ENCODE measurements around the gene POU2F1. TPM values are rescaled to one million over a fixed set of nuclear protein-coding genes. Genes with fewer than 3 reads are reported as not detected.

POU2F1 gene
- total RNA-seq, 1 experiment from 2014 or later = 24.5 TPM

DNA sequence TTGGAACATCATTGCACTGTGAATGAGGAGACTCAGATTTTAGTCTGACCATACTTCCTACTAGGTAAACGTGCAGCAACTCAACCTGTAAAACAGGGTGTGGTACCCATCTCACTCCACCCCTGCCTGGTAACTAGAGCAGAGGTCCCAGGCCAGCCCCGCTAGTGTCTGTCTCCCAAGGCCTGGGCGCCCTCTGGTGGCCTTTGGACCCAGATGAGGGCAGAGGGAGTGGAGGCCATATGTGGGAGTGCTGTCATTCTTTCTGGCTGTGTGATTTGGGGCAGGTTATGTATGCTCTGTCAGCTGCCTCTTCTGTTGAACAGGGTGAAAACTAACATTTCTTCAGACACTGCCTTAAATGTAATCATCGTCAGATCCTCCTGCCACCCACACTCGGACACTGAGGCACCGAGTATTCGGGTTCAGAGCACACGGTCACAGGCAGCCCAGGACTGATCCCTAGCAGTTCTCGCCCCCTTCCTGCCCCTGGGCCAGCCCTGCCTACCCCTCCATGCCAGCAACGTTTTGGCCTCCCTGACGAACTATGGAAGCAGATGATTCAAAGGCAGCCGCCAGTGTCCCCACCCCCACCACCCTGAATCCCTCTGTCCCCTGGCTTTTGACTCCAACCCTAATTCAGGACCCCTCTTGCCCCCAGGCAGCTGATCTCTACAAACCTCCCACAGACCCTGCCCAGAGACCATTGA, 221.6 kb downstream of the POU2F1 start:
- peak overlapping the region; percentile 48 for H3K4me2 ChIP-seq (ENCODE audit: low read length)
- no peak overlapping the region for H3K27ac ChIP-seq (ENCODE audit: low read depth, low read length)
- no peak overlapping the region for H3K9ac ChIP-seq (ENCODE audit: low read length)
- H3K4me1 ChIP-seq (ENCODE audit: control insufficient read depth in 1 of 2, insufficient read depth in 2 of 2, low read length in 2 of 2) = peaks cover 0 to 16% of the 10 kb centered on the region in 2 experiments; a peak in 3 of 4 replicates
- ChIA-PET POLR2A (no interaction called here), RAD21 (ENCODE audit: low non-redundant PET in 1 of 2, low total read pairs in 2 of 2, uncharacterized antibody in 2 of 2, unreplicated experiment in 2 of 2) (no interaction called here), CTCF (no interaction called here)
- no peaks in the 10 kb centered on the region for H4K20me1 ChIP-seq (ENCODE audit: insufficient read depth)
- no TSS peak for BruUV-seq (replicated peaks)
- no peak overlapping the region for H2AFZ ChIP-seq (ENCODE audit: low read depth, low read length, poor library complexity, severe bottlenecking)
- H3K4me3 ChIP-seq (replicated peaks in 1 of 2; ENCODE audit: low read depth in 1 of 2, low read length in 2 of 2) = no peak overlapping the region
- no peaks in the 10 kb centered on the region for H3K36me3 ChIP-seq (ENCODE audit: control insufficient read depth in 1 of 2, insufficient read depth in 2 of 2, low read length in 2 of 2)
- no peaks in the 10 kb centered on the region for H3K9me3 ChIP-seq (ENCODE audit: control insufficient read depth in 1 of 2, insufficient read depth in 1 of 2, low read depth in 1 of 2, low read length in 2 of 2)
- intact Hi-C loops (cut with micrococcal nuclease) = loop anchor here (1.0 to 5.0 kb wide), 5 partner anchors 41 to 376 kb away; partner anchors contain the start of gene POU2F1
- no peaks in the 10 kb centered on the region for H3K79me2 ChIP-seq (ENCODE audit: insufficient read depth, low read length)
- ATAC-seq (peak; percentile 99), DNase-seq (ENCODE audit: low read depth, low spot score) (peak; percentile 77)
- H3K27me3 ChIP-seq (ENCODE audit: insufficient read depth, low read length) = no peaks in the 10 kb centered on the region
- H3K9me2 ChIP-seq (ENCODE audit: insufficient read depth) = no peaks in the 10 kb centered on the region
- no peak for TF ChIP-seq CEBPB (IDR thresholded peaks at IDR 0.05; ENCODE audit: low read depth)
- no peak for TF ChIP-seq JUND (IDR thresholded peaks at IDR 0.05)
- TF ChIP-seq EZH2 (IDR thresholded peaks at IDR 0.05) = no peak
- TF ChIP-seq ZFX (IDR thresholded peaks at IDR 0.05) = no peak
- no peak; the same call in 1 of the 2 replicates for TF ChIP-seq MAX (IDR thresholded peaks at IDR 0.05)
- TF ChIP-seq POLR2AphosphoS5 (IDR thresholded peaks at IDR 0.05; ENCODE audit: low read depth, low read length) = peak; percentile 27; the same call in 1 of the 2 replicates
- TF ChIP-seq YY1 (IDR thresholded peaks at IDR 0.05; ENCODE audit: extremely low read depth, insufficient replicate concordance, low read depth, low read length) = peak; percentile 74
- TF ChIP-seq ZBTB33 (IDR thresholded peaks at IDR 0.05; ENCODE audit: extremely low read depth, insufficient replicate concordance, low read length) = no peak
- TF ChIP-seq EGR1 (IDR thresholded peaks at IDR 0.05; ENCODE audit: low read depth) = no peak
- TF ChIP-seq SIN3A (IDR thresholded peaks at IDR 0.05; ENCODE audit: low read depth) = no peak
- no peak for TF ChIP-seq CBX3 (IDR thresholded peaks at IDR 0.05; ENCODE audit: low read depth)
- TF ChIP-seq POLR2A (IDR thresholded peaks at IDR 0.05; ENCODE audit: borderline replicate concordance, extremely low read depth, insufficient read depth, insufficient read length) = no peak
- no peak for TF ChIP-seq FOSL1 (IDR thresholded peaks at IDR 0.05; ENCODE audit: low read depth)
- TF ChIP-seq EZH2phosphoT487 (IDR thresholded peaks at IDR 0.05; ENCODE audit: borderline replicate concordance) = no peak
- TF ChIP-seq ZNF274 (IDR thresholded peaks at IDR 0.05; ENCODE audit: low read depth, low read length) = no peak
- no peak for TF ChIP-seq SRF (IDR thresholded peaks at IDR 0.05; ENCODE audit: low read depth)
- TF ChIP-seq, protein P1, sequence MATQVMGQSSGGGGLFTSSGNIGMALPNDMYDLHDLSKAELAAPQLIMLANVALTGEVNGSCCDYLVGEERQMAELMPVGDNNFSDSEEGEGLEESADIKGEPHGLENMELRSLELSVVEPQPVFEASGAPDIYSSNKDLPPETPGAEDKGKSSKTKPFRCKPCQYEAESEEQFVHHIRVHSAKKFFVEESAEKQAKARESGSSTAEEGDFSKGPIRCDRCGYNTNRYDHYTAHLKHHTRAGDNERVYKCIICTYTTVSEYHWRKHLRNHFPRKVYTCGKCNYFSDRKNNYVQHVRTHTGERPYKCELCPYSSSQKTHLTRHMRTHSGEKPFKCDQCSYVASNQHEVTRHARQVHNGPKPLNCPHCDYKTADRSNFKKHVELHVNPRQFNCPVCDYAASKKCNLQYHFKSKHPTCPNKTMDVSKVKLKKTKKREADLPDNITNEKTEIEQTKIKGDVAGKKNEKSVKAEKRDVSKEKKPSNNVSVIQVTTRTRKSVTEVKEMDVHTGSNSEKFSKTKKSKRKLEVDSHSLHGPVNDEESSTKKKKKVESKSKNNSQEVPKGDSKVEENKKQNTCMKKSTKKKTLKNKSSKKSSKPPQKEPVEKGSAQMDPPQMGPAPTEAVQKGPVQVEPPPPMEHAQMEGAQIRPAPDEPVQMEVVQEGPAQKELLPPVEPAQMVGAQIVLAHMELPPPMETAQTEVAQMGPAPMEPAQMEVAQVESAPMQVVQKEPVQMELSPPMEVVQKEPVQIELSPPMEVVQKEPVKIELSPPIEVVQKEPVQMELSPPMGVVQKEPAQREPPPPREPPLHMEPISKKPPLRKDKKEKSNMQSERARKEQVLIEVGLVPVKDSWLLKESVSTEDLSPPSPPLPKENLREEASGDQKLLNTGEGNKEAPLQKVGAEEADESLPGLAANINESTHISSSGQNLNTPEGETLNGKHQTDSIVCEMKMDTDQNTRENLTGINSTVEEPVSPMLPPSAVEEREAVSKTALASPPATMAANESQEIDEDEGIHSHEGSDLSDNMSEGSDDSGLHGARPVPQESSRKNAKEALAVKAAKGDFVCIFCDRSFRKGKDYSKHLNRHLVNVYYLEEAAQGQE (IDR thresholded peaks at IDR 0.05; ENCODE audit: low read depth) = no peak
- no peak for TF ChIP-seq TCF7L2 (IDR thresholded peaks at IDR 0.05; ENCODE audit: borderline replicate concordance, extremely low read depth, insufficient read depth, insufficient read length)
- no peak for TF ChIP-seq ELF1 (IDR thresholded peaks at IDR 0.05; ENCODE audit: borderline replicate concordance, low read depth)
- peak; percentile 88 to 95 (median 93) for TF ChIP-seq CTCF (IDR thresholded peaks at IDR 0.05 in 2 of 3, conservative IDR thresholded peaks at IDR 0.05 in 1 of 3; ENCODE audit: borderline replicate concordance in 1 of 3, insufficient read depth in 1 of 3, low read depth in 2 of 3, low read length in 2 of 3)

All from HCT116 (cell line).